ENCODE data around the gene CEACAM18. TPM values are rescaled to one million over a fixed set of nuclear protein-coding genes. Genes with fewer than 3 reads are reported as not detected.
A peak's percentile ranks its signal among the peaks of the same experiment; 100 is the strongest.

The CEACAM18 gene
- total and polyA plus RNA-seq, 2 experiments from 2014 or later: 0.19 TPM; not detected in 1

DNA sequence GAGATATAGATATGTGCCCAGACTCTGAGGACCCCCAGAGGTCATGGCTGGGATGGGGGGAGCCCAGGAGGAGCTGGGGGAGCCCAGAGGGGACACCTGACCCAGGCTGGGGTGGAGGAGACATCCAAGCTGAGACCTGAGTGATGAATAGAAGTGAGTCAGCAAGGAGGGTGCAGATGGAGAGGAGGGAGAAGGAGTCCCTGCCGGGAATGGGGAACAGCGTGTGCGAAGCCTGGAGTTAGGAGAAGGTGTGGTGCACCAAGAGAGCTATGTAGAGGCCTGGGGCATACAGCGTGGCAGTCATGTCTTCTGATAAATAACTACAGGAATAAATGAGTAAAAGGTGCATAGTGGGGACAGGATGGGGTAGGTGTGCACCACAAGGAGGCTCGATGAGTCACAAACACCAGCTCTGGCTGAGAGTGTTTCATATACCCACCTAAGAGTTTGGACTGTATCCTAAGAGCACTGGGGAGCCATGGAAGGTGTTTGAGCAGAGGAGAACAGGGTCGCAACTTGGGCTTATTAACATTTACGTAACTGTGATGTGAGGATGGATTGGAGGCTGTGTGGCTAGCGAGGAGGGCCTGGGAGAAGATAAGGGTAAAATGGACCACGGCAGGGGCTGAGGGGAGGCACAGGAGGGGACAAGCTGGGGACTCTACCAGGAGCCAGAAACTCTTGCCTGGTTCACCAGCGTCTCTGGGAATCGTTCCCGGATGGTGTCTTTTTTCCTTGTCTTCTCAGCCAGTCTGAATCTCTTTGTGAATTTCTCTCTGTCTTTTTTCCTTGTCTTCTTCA, 1.4 kb downstream of the CEACAM18 start:
- Histone ChIP-seq H3K36me3 (replicated peaks; ENCODE audit: insufficient read depth, low read depth) (no peaks in the 10 kb centered on the region), H4K20me1 (ENCODE audit: insufficient read depth, poor library complexity, severe bottlenecking) (no peaks in the 10 kb centered on the region), H3K4me1 (ENCODE audit: insufficient read depth) (no peaks in the 10 kb centered on the region), H3K9me2 (replicated peaks; ENCODE audit: insufficient read depth) (no peaks in the 10 kb centered on the region), H3K9me3 (ENCODE audit: low read depth) (no peaks in the 10 kb centered on the region), H2AFZ (no peak overlapping the region), H3K4me3 (no peak overlapping the region), H3K79me2 (no peaks in the 10 kb centered on the region), H3K27me3 (no peaks in the 10 kb centered on the region), H3K27ac (no peak overlapping the region), H3K4me2 (peak overlapping the region; percentile 29)
- WGBS (ENCODE audit: low lambda C conversion rate, missing lambda C conversion rate): 83% methylated on average over 12 of the region's 12 CpGs
- no peak for DNase-seq (ENCODE audit: low spot score)
- TF ChIP-seq EZH2phosphoT487 (IDR thresholded peaks at IDR 0.05; ENCODE audit: low read depth, severe bottlenecking, unreplicated experiment) (no peak), EZH2 (IDR thresholded peaks at IDR 0.05; ENCODE audit: borderline replicate concordance) (no peak)
- TF ChIP-seq, protein P1, sequence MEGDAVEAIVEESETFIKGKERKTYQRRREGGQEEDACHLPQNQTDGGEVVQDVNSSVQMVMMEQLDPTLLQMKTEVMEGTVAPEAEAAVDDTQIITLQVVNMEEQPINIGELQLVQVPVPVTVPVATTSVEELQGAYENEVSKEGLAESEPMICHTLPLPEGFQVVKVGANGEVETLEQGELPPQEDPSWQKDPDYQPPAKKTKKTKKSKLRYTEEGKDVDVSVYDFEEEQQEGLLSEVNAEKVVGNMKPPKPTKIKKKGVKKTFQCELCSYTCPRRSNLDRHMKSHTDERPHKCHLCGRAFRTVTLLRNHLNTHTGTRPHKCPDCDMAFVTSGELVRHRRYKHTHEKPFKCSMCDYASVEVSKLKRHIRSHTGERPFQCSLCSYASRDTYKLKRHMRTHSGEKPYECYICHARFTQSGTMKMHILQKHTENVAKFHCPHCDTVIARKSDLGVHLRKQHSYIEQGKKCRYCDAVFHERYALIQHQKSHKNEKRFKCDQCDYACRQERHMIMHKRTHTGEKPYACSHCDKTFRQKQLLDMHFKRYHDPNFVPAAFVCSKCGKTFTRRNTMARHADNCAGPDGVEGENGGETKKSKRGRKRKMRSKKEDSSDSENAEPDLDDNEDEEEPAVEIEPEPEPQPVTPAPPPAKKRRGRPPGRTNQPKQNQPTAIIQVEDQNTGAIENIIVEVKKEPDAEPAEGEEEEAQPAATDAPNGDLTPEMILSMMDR (IDR thresholded peaks at IDR 0.05; ENCODE audit: poor library complexity): no peak

DNA sequence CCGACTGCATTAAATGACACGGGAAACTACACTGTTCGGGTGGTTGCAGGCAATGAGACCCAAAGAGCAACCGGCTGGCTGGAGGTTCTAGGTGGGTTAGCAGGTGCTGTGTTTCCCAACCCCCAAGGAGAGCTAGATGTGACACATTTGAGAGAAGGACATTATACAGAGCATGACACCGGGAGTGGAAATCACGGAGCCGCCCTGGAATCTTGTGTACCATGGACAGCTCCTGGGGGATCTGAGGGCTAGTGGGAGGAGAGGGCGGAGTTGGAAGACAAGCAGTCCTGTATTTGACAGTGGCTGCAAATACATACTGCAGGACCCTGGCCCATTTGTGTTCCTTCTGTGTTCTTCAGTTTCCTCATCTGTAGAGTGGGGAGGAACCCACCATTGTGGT, 2.3 kb downstream of the CEACAM18 start:
- 77% methylated on average over 8 of the region's 8 CpGs for WGBS (ENCODE audit: low lambda C conversion rate, missing lambda C conversion rate)
- no peak overlapping the region for H2AFZ ChIP-seq
- no peaks in the 10 kb centered on the region for H4K20me1 ChIP-seq (ENCODE audit: insufficient read depth, poor library complexity, severe bottlenecking)
- no peaks in the 10 kb centered on the region for H3K36me3 ChIP-seq (replicated peaks; ENCODE audit: insufficient read depth, low read depth)
- TF ChIP-seq EZH2 (IDR thresholded peaks at IDR 0.05; ENCODE audit: borderline replicate concordance): no peak
- no peak for TF ChIP-seq EZH2phosphoT487 (IDR thresholded peaks at IDR 0.05; ENCODE audit: low read depth, severe bottlenecking, unreplicated experiment)
- TF ChIP-seq, protein P1 (IDR thresholded peaks at IDR 0.05; ENCODE audit: poor library complexity): no peak
- H3K27ac ChIP-seq: no peak overlapping the region
- no peaks in the 10 kb centered on the region for H3K79me2 ChIP-seq
- peak; percentile 38 for DNase-seq (ENCODE audit: low spot score)
- no peak overlapping the region for H3K4me2 ChIP-seq
- no peaks in the 10 kb centered on the region for H3K9me2 ChIP-seq (replicated peaks; ENCODE audit: insufficient read depth)
- no peaks in the 10 kb centered on the region for H3K4me1 ChIP-seq (ENCODE audit: insufficient read depth)
- H3K9me3 ChIP-seq (ENCODE audit: low read depth): no peaks in the 10 kb centered on the region
- no peaks in the 10 kb centered on the region for H3K27me3 ChIP-seq
- H3K4me3 ChIP-seq: no peak overlapping the region

DNA sequence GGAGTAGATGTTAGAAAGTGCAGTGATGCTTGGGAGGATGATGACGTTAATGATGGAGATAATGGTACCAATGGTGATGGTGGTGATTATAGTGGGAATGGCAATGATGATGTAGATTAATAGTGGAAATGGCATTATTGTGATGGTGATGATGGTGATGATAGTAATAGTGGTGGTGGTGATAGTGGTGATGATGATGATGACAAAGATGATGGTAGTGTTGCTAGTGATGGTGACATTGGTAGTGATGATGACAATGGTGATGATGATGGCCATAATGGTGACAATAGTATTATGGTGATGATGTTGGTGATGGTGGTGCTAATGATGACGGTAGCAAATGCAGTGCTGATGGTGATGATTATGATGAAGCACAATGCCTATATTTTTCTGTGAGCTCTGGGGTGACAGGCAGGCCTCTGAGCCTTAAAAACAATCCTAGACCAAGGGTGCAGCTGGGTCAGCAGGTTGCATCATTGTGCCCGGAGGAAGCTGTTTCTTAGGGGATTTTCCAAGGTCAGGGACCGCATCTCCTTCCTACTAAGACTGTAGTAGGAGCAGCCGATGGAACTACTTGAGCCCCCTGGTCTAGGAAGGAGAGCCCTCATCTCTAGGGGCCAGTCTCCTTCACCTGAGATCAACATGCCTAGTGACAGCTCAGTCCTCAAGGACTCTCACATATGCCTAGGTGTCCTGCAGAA, 7.8 kb downstream of the CEACAM18 start:
- Histone ChIP-seq H3K79me2 (no peaks in the 10 kb centered on the region), H3K27me3 (no peaks in the 10 kb centered on the region), H3K4me3 (no peak overlapping the region), H3K36me3 (replicated peaks; ENCODE audit: insufficient read depth, low read depth) (no peaks in the 10 kb centered on the region), H3K9me2 (replicated peaks; ENCODE audit: insufficient read depth) (no peaks in the 10 kb centered on the region), H3K4me1 (ENCODE audit: insufficient read depth) (no peaks in the 10 kb centered on the region), H2AFZ (no peak overlapping the region), H3K27ac (no peak overlapping the region), H4K20me1 (ENCODE audit: insufficient read depth, poor library complexity, severe bottlenecking) (no peaks in the 10 kb centered on the region), H3K4me2 (no peak overlapping the region), H3K9me3 (ENCODE audit: low read depth) (no peaks in the 10 kb centered on the region)
- TF ChIP-seq EZH2phosphoT487 (IDR thresholded peaks at IDR 0.05; ENCODE audit: low read depth, severe bottlenecking, unreplicated experiment) (no peak), EZH2 (IDR thresholded peaks at IDR 0.05; ENCODE audit: borderline replicate concordance) (no peak)
- TF ChIP-seq, protein P1 (IDR thresholded peaks at IDR 0.05; ENCODE audit: poor library complexity): no peak
- no peak for DNase-seq (ENCODE audit: low spot score)
- WGBS (ENCODE audit: low lambda C conversion rate, missing lambda C conversion rate): 85% methylated on average over 5 of the region's 5 CpGs

Data from hepatocyte (in vitro differentiated cells).